Measurements from ENCODE around the gene CACNA1C. TPM values are rescaled to one million over a fixed set of nuclear protein-coding genes. Genes with fewer than 3 reads are reported as not detected.

CACNA1C gene
- total RNA-seq, 4 donors from 2014 or later: 5.2 to 12.9 (median 6.3) TPM

DNA sequence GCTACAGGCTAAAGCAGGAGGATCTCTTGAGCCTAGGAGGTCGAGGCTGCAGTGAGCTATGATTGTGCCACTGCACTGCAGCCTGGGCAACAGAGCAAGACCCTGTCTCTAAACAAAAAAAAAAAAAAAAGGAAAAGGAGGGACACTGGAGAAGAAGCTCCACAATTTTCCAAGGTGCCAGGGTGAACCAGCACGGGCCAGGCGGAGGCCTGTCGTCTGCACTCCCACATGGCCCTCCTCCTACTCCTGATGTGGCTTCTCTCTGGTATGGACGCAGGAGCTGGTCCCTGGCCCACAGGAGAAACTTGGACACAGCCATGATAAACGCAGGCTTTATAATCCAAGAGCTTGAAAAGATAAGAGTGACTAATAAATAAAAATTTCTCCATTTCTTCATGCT lies 341.2 kb downstream of the CACNA1C start:
- no peak overlapping the region for H3K4me3 ChIP-seq
- peaks cover 0 to 31% (median 3%) of the 10 kb centered on the region in 4 donors for H3K4me1 ChIP-seq
- no peaks in the 10 kb centered on the region for H3K36me3 ChIP-seq
- TF ChIP-seq, protein P1, sequence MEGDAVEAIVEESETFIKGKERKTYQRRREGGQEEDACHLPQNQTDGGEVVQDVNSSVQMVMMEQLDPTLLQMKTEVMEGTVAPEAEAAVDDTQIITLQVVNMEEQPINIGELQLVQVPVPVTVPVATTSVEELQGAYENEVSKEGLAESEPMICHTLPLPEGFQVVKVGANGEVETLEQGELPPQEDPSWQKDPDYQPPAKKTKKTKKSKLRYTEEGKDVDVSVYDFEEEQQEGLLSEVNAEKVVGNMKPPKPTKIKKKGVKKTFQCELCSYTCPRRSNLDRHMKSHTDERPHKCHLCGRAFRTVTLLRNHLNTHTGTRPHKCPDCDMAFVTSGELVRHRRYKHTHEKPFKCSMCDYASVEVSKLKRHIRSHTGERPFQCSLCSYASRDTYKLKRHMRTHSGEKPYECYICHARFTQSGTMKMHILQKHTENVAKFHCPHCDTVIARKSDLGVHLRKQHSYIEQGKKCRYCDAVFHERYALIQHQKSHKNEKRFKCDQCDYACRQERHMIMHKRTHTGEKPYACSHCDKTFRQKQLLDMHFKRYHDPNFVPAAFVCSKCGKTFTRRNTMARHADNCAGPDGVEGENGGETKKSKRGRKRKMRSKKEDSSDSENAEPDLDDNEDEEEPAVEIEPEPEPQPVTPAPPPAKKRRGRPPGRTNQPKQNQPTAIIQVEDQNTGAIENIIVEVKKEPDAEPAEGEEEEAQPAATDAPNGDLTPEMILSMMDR (IDR thresholded peaks at IDR 0.05): no peak
- TF ChIP-seq POLR2A (IDR thresholded peaks at IDR 0.05): no peak
- no peak for TF ChIP-seq EP300 (IDR thresholded peaks at IDR 0.05)
- no peak for DNase-seq (ENCODE audit: low spot score in 2 of 2)
- WGBS, 2 donors: 88 to 94% methylated on average over 6 of the region's 6 CpGs
- H3K27me3 ChIP-seq: no peaks in the 10 kb centered on the region
- H3K9me3 ChIP-seq: no peaks in the 10 kb centered on the region
- no peak overlapping the region for H3K27ac ChIP-seq

DNA sequence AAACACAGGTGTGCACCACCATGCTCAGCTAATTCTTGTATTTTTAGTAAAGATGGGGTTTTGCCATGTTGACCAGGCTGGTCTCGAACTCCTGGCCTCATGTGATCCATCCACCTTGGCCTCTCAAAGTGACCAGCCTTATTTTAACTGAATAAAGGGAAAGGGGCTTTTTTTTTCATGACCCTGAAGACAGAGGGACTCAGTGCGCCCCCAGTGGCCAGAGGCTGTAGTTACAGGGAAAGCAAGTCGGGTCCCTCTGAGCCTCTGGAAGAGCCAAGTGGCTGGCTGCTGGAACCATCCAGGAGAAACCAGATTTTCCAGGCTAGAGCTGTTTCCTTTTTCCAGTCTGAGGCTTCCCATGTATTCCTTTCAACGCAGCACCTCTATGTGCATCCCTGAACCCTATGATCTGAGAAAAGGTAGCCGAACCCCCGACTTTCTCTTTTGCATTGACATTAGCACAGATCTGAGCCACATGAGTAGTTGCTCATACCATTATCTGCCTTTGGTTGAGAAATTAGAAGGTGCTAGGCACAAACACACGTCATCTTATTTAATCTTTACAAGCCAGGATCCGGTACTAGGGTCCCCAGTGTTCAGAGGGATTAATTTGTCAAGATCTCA lies 342.7 kb downstream of the CACNA1C start:
- WGBS, 2 donors: 60 to 64% methylated on average over 8 of the region's 8 CpGs
- H3K4me1 ChIP-seq: peaks cover 0 to 31% (median 3%) of the 10 kb centered on the region in 4 donors
- no peaks in the 10 kb centered on the region for H3K9me3 ChIP-seq
- H3K27me3 ChIP-seq: no peaks in the 10 kb centered on the region
- H3K36me3 ChIP-seq: no peaks in the 10 kb centered on the region
- no peak overlapping the region for H3K4me3 ChIP-seq
- peak overlapping the region in 2 of 4 donors; percentile 67 to 72 for H3K27ac ChIP-seq
- TF ChIP-seq EP300 (IDR thresholded peaks at IDR 0.05): no peak
- TF ChIP-seq, protein P1 (IDR thresholded peaks at IDR 0.05): peak; percentile 37 to 56 (median 53)
- DNase-seq (ENCODE audit: low spot score in 2 of 2): peak in 1 of 2 donors; percentile 15

DNA sequence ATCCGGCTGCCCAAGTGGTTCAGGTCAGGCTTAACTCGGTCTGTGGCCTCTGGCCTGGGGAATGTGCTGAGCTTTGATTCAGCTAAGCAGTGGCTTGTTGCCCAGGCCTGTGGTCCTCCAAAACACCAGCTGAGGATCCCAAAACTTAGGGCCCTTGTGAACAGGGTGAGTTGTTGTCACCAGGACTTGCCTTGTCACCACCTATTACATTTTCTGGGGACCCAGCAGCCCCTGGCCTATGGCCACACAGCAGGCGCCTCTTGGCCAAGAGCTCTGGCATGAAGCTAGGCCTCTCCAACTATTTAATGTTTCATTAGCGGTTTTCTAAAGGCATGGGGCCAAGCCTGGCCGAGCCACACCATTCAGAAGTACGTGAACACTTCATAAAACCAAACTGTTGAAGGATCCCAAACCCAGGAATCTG lies 343.7 kb downstream of the CACNA1C start:
- H3K27me3 ChIP-seq: no peaks in the 10 kb centered on the region
- WGBS, 2 donors: 38 to 61% methylated on average over 6 of the region's 6 CpGs
- H3K36me3 ChIP-seq: no peaks in the 10 kb centered on the region
- H3K4me1 ChIP-seq: peaks cover 0 to 31% (median 3%) of the 10 kb centered on the region in 4 donors
- no peak overlapping the region for H3K4me3 ChIP-seq
- peak overlapping the region in 2 of 4 donors; percentile 67 to 72 for H3K27ac ChIP-seq
- no peaks in the 10 kb centered on the region for H3K9me3 ChIP-seq
- DNase-seq (ENCODE audit: low spot score in 2 of 2): peak in 1 of 2 donors; percentile 40
- TF ChIP-seq, protein P1 (IDR thresholded peaks at IDR 0.05): no peak
- TF ChIP-seq EP300 (IDR thresholded peaks at IDR 0.05) (no peak), POLR2A (IDR thresholded peaks at IDR 0.05) (no peak)

DNA sequence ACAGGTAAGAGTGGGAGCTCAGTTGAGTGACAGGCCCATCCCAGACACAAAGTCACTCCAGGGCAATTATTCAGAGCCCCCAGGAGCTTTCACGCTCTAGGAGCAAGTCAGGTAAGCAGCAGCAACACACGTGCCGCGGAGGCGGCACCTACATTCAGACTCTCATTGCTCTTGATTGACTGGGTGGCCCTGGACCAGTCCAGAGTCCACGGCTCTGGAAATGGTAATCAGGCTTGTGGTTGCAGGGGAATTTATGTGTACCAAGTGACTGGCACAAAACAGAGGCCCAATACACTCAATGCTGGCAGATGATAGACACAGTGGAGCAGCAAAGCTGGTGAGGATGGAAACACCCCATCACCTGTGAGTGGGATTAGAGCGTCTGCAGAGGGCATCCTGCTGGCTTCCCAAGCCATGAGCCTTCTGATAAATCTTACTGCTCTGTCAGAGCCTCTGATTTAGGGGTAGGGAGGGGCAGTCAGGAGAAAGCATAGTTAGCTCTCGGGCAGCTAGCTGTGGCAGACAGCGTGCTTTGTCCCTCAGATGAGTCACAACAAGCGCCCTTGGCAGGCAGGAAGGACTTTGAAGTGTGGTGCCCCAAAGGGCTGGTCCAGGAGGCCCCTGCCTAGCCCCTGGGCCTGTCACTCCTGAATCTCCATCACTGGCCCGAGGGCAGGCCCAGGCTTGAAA lies 344.7 kb downstream of the CACNA1C start:
- DNase-seq (ENCODE audit: low spot score in 2 of 2): no peak
- H3K9me3 ChIP-seq: no peaks in the 10 kb centered on the region
- H3K36me3 ChIP-seq: no peaks in the 10 kb centered on the region
- H3K4me3 ChIP-seq: no peak overlapping the region
- 81 to 88% methylated on average over 11 of the region's 11 CpGs for WGBS, 2 donors
- peaks cover 0 to 31% (median 3%) of the 10 kb centered on the region in 4 donors for H3K4me1 ChIP-seq
- no peak for TF ChIP-seq POLR2A (IDR thresholded peaks at IDR 0.05)
- TF ChIP-seq, protein P1 (IDR thresholded peaks at IDR 0.05): no peak
- TF ChIP-seq EP300 (IDR thresholded peaks at IDR 0.05): no peak
- H3K27me3 ChIP-seq: no peaks in the 10 kb centered on the region
- H3K27ac ChIP-seq: peak overlapping the region in 1 of 4 donors; percentile 67

DNA sequence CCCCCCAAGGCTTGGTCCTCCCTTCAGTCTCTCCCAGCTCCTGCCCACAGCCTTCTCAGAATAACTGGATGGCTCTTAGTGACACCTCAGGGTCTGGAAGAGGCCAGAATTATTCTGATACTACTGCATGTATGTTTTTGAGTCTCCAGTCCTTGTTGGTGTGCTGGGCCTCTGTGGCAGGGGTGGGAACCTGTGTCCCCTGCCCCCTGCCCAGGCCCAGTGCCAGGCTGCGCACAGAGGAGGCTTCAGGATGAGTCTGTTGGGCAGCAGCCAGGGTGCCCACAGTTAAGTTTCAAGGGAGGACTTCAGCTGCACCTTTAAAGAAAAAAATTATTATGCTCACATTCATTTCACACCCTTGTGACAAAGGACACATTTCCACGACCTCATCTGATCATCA lies 348.3 kb downstream of the CACNA1C start:
- WGBS, 2 donors: 77 to 79% methylated on average over 2 of the region's 2 CpGs
- Histone ChIP-seq H3K27me3 (no peaks in the 10 kb centered on the region), H3K4me1 (peaks cover 0 to 22% (median under 1%) of the 10 kb centered on the region in 4 donors), H3K36me3 (no peaks in the 10 kb centered on the region), H3K4me3 (no peak overlapping the region), H3K27ac (no peak overlapping the region), H3K9me3 (no peaks in the 10 kb centered on the region)
- TF ChIP-seq EP300 (IDR thresholded peaks at IDR 0.05) (no peak), POLR2A (IDR thresholded peaks at IDR 0.05) (no peak)
- TF ChIP-seq, protein P1 (IDR thresholded peaks at IDR 0.05): no peak
- DNase-seq (ENCODE audit: low spot score in 2 of 2): no peak

Data from tibial nerve (tissue), 4 donors.